Psoas muscle (tissue), 8 donors: Measurements from ENCODE around the gene ZNF831. TPM values are rescaled to one million over a fixed set of nuclear protein-coding genes. Genes with fewer than 3 reads are reported as not detected.
A peak's percentile ranks its signal among the peaks of the same experiment; 100 is the strongest.

ENCODE experiments used
- ATAC-seq, 4 donors: fragments of 200-7000 bp; cut with Tn5 transposase; one replicate each; pipeline ENCODE4 v1.9.1; 2020; ENCODE audit warnings: moderate library complexity in 3 of 4, mild to moderate bottlenecking in 2 of 4
- DNase-seq, 2 donors: peaks; one replicate each; pipeline ENCODE4 v3.0.0-alpha.2; 2020
- H3K27ac ChIP-seq: fragments of 200-600 bp; one replicate; pipeline ENCODE4 v1.8.0; 2022
- H3K27me3 ChIP-seq, 3 donors: fragments of 200-600 bp in 1 of 3; one replicate each; pipeline versions ENCODE4 v1.6.1 to v1.8.0; 2013 to 2022; ENCODE audit warnings: low read length in 2 of 3, mild to moderate bottlenecking in 2 of 3, moderate library complexity in 1 of 3; ENCODE audit not compliant: insufficient read depth in 3 of 3
- H3K36me3 ChIP-seq, 2 donors: fragments of 200-600 bp in 1 of 2; one replicate each; pipeline versions ENCODE4 v1.6.1 to v1.8.0; 2013 to 2022; ENCODE audit warnings: low read depth in 1 of 2, mild to moderate bottlenecking in 1 of 2, moderate library complexity in 1 of 2; ENCODE audit not compliant: insufficient read depth in 1 of 2
- H3K4me1 ChIP-seq: fragments of 200-600 bp; one replicate; pipeline ENCODE4 v1.8.0; 2022
- H3K4me3 ChIP-seq: fragments of 200-600 bp; one replicate; pipeline ENCODE4 v1.8.0; 2022; ENCODE audit warnings: mild to moderate bottlenecking
- H3K9me3 ChIP-seq: fragments of 200-600 bp; one replicate; pipeline ENCODE4 v1.8.0; 2022
- CTCF ChIP-seq: fragments of 200-600 bp; IDR thresholded peaks from one replicate; pipeline ENCODE4 v1.8.0; 2022; ENCODE audit warnings: antibody characterized with exemption
- WGBS, 3 donors: extraction: QIAGEN DNeasy Blood & Tissue Kit; methylation state at CpG; one replicate each; pipeline versions ENCODE4 v1.1.6 to v1.1.7; 2013; 5-methylcytosine and 5-hydroxymethylcytosine counted together
- intact Hi-C, 2 donors: fragments of 100-400 bp; cut with DNase I; formaldehyde crosslinking; loops; one replicate each; pipeline versions ENCODE4 v1.11.0 to v1.14.2; 2022
- polyA plus RNA-seq, 3 donors: library from polyadenylated mRNA; stranded (reverse); fragments of 200-250 nt; gene quantifications; one replicate each; pipeline ENCODE4 v1.2.3, GENCODE V29; 2013
- total RNA-seq, 4 donors: library from RNA; stranded (reverse); fragmentation: NEBNext Ultra II Directional in 2 of 4; extraction: Animal tissue kit (Norgen Biotek cat#: 25700) in 2 of 4; gene quantifications; one replicate each; pipeline versions ENCODE4 v1.2.1 to v1.2.4, GENCODE V29; 2021 to 2023
- donor health status: healthy with polysubstance abuse.
- donor health status: DM: no; HTN: no; CAD: no; lungs with moderate emphysema.
- donor health status: Bipolar disorder and iron deficiency.
- donor health status: healthy.
- donor health status: DM: yes; HTN: yes; CAD: no.
- donor health status: DM: no; HTN: no; CAD: no.
- donor health status: DM: no; HTN: no; CAD: no.
- donor health status: DM: yes; HTN: yes; CAD: no.

ZNF831 gene
- total and polyA plus RNA-seq, 7 donors = 0.01 to 0.08 (median 0.03) TPM; not detected in 1

GRCh38 chr20:59137532-59137931 lies 26.1 kb upstream of the ZNF831 start:
- Histone ChIP-seq H3K27me3 (no peaks in the 10 kb centered on the region), H3K4me3 (no peak overlapping the region), H3K9me3 (no peaks in the 10 kb centered on the region), H3K4me1 (peaks cover 5% of the 10 kb centered on the region), H3K27ac (no peak overlapping the region), H3K36me3 (no peaks in the 10 kb centered on the region)
- TF ChIP-seq CTCF = no peak
- 32 to 69% (median 39%) methylated on average over 1 of the region's 1 CpG for WGBS, 3 donors
- peak in 1 of 2 donors; percentile 80 for DNase-seq
- ATAC-seq = peak; percentile 64 to 98 (median 90)
- intact Hi-C loops = no loop called here

- no peak for DNase-seq
- TF ChIP-seq CTCF = no peak
- H3K4me3 ChIP-seq = no peak overlapping the region
- no peak for ATAC-seq
- no peaks in the 10 kb centered on the region for H3K36me3 ChIP-seq
- intact Hi-C loops = no loop called here
- H3K4me1 ChIP-seq = peaks cover 5% of the 10 kb centered on the region
- no peaks in the 10 kb centered on the region for H3K9me3 ChIP-seq
- no peaks in the 10 kb centered on the region for H3K27me3 ChIP-seq
- no peak overlapping the region for H3K27ac ChIP-seq
- 84 to 90% (median 85%) methylated on average over 6 of the region's 6 CpGs for WGBS, 3 donors
Observed at GRCh38 chr20:59138114-59138748, 25.4 kb upstream of the ZNF831 start.

- ATAC-seq = no peak
- no peak for DNase-seq
- Histone ChIP-seq H3K9me3 (no peaks in the 10 kb centered on the region), H3K4me1 (peaks cover 5% of the 10 kb centered on the region), H3K27ac (no peak overlapping the region), H3K36me3 (no peaks in the 10 kb centered on the region), H3K4me3 (no peak overlapping the region), H3K27me3 (no peaks in the 10 kb centered on the region)
- intact Hi-C loops = no loop called here
- 53 to 59% (median 58%) methylated on average over 1 of the region's 1 CpG for WGBS, 3 donors
- no peak for TF ChIP-seq CTCF
Observed at GRCh38 chr20:59139998-59140397, 23.6 kb upstream of the ZNF831 start.

GRCh38 chr20:59141818-59142581 lies 21.6 kb upstream of the ZNF831 start:
- Histone ChIP-seq H3K27ac (no peak overlapping the region), H3K9me3 (no peaks in the 10 kb centered on the region), H3K4me1 (peaks cover 11% of the 10 kb centered on the region), H3K27me3 (no peaks in the 10 kb centered on the region), H3K36me3 (no peaks in the 10 kb centered on the region), H3K4me3 (no peak overlapping the region)
- ATAC-seq = no peak
- no peak for TF ChIP-seq CTCF
- intact Hi-C loops = no loop called here
- 73 to 75% (median 74%) methylated on average over 13 of the region's 13 CpGs for WGBS, 3 donors
- no peak for DNase-seq
